Measurements from ENCODE around the gene CYGB.
A peak's percentile ranks its signal among the peaks of the same experiment; 100 is the strongest.

Gene CYGB

GRCh38 chr17:76561799-76562268 lies 24.3 kb upstream of the CYGB start:
- no peak for TF ChIP-seq ZNF16 (tag by site-specific recombination; IDR thresholded peaks at IDR 0.05; ENCODE audit: low read depth)
- no peak for TF ChIP-seq HOXA7 (CRISPR knock-in tag; IDR thresholded peaks at IDR 0.05; ENCODE audit: borderline replicate concordance)
- TF ChIP-seq, protein P1, sequence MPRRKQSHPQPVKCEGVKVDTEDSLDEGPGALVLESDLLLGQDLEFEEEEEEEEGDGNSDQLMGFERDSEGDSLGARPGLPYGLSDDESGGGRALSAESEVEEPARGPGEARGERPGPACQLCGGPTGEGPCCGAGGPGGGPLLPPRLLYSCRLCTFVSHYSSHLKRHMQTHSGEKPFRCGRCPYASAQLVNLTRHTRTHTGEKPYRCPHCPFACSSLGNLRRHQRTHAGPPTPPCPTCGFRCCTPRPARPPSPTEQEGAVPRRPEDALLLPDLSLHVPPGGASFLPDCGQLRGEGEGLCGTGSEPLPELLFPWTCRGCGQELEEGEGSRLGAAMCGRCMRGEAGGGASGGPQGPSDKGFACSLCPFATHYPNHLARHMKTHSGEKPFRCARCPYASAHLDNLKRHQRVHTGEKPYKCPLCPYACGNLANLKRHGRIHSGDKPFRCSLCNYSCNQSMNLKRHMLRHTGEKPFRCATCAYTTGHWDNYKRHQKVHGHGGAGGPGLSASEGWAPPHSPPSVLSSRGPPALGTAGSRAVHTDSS (tag by site-specific recombination; IDR thresholded peaks at IDR 0.05): no peak
- TF ChIP-seq, protein P2, sequence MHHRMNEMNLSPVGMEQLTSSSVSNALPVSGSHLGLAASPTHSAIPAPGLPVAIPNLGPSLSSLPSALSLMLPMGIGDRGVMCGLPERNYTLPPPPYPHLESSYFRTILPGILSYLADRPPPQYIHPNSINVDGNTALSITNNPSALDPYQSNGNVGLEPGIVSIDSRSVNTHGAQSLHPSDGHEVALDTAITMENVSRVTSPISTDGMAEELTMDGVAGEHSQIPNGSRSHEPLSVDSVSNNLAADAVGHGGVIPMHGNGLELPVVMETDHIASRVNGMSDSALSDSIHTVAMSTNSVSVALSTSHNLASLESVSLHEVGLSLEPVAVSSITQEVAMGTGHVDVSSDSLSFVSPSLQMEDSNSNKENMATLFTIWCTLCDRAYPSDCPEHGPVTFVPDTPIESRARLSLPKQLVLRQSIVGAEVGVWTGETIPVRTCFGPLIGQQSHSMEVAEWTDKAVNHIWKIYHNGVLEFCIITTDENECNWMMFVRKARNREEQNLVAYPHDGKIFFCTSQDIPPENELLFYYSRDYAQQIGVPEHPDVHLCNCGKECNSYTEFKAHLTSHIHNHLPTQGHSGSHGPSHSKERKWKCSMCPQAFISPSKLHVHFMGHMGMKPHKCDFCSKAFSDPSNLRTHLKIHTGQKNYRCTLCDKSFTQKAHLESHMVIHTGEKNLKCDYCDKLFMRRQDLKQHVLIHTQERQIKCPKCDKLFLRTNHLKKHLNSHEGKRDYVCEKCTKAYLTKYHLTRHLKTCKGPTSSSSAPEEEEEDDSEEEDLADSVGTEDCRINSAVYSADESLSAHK (tag by site-specific recombination; IDR thresholded peaks at IDR 0.05): no peak
- peak; percentile 32; the same call in 1 of the 2 replicates for TF ChIP-seq SP7 (tag by site-specific recombination; IDR thresholded peaks at IDR 0.05)
- TF ChIP-seq ZNF280D (tag by site-specific recombination; IDR thresholded peaks at IDR 0.05): no peak
- TF ChIP-seq, protein P3, sequence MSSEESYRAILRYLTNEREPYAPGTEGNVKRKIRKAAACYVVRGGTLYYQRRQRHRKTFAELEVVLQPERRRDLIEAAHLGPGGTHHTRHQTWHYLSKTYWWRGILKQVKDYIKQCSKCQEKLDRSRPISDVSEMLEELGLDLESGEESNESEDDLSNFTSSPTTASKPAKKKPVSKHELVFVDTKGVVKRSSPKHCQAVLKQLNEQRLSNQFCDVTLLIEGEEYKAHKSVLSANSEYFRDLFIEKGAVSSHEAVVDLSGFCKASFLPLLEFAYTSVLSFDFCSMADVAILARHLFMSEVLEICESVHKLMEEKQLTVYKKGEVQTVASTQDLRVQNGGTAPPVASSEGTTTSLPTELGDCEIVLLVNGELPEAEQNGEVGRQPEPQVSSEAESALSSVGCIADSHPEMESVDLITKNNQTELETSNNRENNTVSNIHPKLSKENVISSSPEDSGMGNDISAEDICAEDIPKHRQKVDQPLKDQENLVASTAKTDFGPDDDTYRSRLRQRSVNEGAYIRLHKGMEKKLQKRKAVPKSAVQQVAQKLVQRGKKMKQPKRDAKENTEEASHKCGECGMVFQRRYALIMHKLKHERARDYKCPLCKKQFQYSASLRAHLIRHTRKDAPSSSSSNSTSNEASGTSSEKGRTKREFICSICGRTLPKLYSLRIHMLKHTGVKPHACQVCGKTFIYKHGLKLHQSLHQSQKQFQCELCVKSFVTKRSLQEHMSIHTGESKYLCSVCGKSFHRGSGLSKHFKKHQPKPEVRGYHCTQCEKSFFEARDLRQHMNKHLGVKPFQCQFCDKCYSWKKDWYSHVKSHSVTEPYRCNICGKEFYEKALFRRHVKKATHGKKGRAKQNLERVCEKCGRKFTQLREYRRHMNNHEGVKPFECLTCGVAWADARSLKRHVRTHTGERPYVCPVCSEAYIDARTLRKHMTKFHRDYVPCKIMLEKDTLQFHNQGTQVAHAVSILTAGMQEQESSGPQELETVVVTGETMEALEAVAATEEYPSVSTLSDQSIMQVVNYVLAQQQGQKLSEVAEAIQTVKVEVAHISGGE (tag by site-specific recombination; conservative IDR thresholded peaks at IDR 0.05; ENCODE audit: low read depth): no peak
- no peak for TF ChIP-seq ZNF473 (tag by site-specific recombination; IDR thresholded peaks at IDR 0.05)
- no peak for TF ChIP-seq ZNF174 (tag by site-specific recombination; IDR thresholded peaks at IDR 0.05)
- no peak for TF ChIP-seq ZNF843 (tag by site-specific recombination; IDR thresholded peaks at IDR 0.05)
- no peak for TF ChIP-seq PRDM10 (tag by site-specific recombination; IDR thresholded peaks at IDR 0.05)
- TF ChIP-seq ZNF223 (tag by site-specific recombination; IDR thresholded peaks at IDR 0.05): no peak
- TF ChIP-seq FEZF1 (tag by site-specific recombination; IDR thresholded peaks at IDR 0.05): peak; percentile 47
- TF ChIP-seq GFI1B (tag by site-specific recombination; IDR thresholded peaks at IDR 0.05): 0 out of 2 replicates have a peak, but pooled peaks have one; percentile 4
- no peak for TF ChIP-seq ZSCAN16 (tag by site-specific recombination; IDR thresholded peaks at IDR 0.05)
- TF ChIP-seq ZNF366 (tag by site-specific recombination; conservative IDR thresholded peaks at IDR 0.05): 0 out of 2 replicates have a peak, but pooled peaks have one; percentile 15
- no peak for TF ChIP-seq ZNF660 (tag by site-specific recombination; IDR thresholded peaks at IDR 0.05)
- TF ChIP-seq PRDM1 (tag by site-specific recombination; IDR thresholded peaks at IDR 0.05): peak; percentile 82
- no peak for TF ChIP-seq KLF16 (tag by site-specific recombination; IDR thresholded peaks at IDR 0.05)
- no peaks in the 10 kb centered on the region for H3K9me3 ChIP-seq (ENCODE audit: control insufficient read depth, insufficient read depth, low read depth, low read length)
- H3K27ac ChIP-seq (ENCODE audit: extremely low read depth, low read depth, low read length): peak overlapping the region; percentile 51; the same call in 1 of the 2 replicates
- ChIA-PET CTCF (interaction anchor here (0.7 to 7.6 kb wide), 6 partner anchors 15 to 120 kb away, joined by 3 to 108 read pairs (median 4); no protein-coding TSS in a partner anchor), POLR2A (interaction anchor here (0.8 kb wide), 1 partner anchor 16 kb away, joined by 3 read pairs; no protein-coding TSS in a partner anchor)
- H3K4me3 ChIP-seq (ENCODE audit: low read depth, low read length): no peak overlapping the region
- peaks cover 46 to 86% of the 10 kb centered on the region in 2 experiments for H3K36me3 ChIP-seq (ENCODE audit: control insufficient read depth in 2 of 2, insufficient read depth in 1 of 2, low read length in 2 of 2)
- peaks cover 18% of the 10 kb centered on the region for H3K4me1 ChIP-seq (ENCODE audit: control insufficient read depth, insufficient read depth, low read length)
